HG03135 (cell line): ENCODE measurements around the gene LTB4R2.
"Not testable (repeated sequence)": the region's sequence is repeated elsewhere in the genome, so short reads cannot be mapped to it uniquely, and the experiment has no call there.

Source experiments
- ATAC-seq: cut with Tn5 transposase; IDR thresholded peaks from one replicate; pipeline ENCODE4 v1.9.1; 2021; ENCODE audit warnings: mild to moderate bottlenecking, moderate library complexity; ENCODE audit not compliant: unreplicated experiment

LTB4R2 gene

GRCh38 chr14:24315807-24316596 lies 6.1 kb downstream of the LTB4R2 start:
- ATAC-seq, result no peak

- no peak for ATAC-seq
These were observed 6.6 kb downstream of the LTB4R2 start for GRCh38 chr14:24316597-24316950.

- no peak for ATAC-seq
These were observed 7.4 kb downstream of the LTB4R2 start for GRCh38 chr14:24317141-24317928.

DNA sequence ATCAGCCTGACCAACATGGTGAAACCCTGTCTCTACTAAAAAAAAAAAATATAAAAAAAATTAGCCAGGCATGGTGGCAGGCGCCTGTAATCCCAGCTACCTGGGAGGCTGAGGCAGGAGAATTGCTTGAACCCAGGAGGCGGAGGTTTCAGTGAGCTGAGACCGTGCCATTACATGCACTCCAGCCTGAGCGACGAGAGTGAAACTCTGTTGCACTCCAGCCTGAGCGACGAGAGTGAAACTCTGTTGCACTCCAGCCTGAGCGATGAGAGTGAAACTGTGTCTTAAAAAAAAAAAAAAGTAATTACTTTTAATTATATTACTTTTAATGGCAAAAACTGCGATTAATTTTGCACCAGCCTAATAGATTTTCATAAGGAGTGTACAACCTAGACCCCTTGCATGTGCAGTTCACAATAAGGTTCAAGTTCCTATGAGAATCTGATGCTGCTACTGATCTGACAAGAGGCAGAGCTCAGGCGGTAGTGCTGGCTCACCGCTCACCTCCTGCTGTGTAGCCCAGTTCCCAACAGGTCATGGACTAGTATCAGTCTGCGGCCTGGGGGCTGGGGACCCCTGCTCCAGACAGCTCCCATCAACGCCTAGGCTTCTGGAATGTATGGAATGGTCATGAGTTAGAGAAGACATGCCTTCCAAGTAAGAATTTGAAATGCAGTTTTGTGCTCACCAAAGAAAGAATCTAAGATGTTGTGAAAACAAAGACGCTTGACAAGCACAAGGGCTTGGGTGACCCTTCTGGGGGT lies 11.5 kb downstream of the LTB4R2 start:
- ATAC-seq, result no peak

DNA sequence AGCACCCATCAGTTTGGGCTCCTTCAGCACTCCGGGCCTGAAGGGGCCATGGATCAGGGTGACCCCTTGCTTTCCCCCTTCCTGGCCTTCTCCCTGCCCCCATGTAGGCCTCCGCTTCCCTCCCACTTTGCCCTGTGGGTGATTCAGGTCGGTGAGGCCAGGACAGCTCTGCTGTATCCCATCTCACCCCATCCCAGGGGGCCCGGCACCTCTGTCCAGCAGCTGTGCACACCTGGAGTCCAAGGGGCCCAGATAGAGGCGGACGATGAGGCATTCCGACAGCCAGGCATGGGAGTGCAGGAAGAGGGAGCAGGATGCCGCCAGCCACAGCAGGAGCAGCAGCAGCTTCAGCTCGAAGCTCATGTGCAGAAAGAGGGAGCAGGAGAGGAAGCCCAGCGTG lies 12.7 kb downstream of the LTB4R2 start:
- no peak for ATAC-seq

GRCh38 chr14:24323341-24323740 lies 13.4 kb downstream of the LTB4R2 start:
- ATAC-seq, result no peak

GRCh38 chr14:24324024-24324423 lies 14.1 kb downstream of the LTB4R2 start:
- no peak for ATAC-seq

- ATAC-seq, result no peak
These were observed 15.1 kb downstream of the LTB4R2 start for GRCh38 chr14:24325041-24325530.

- no peak for ATAC-seq
These were observed 16.0 kb downstream of the LTB4R2 start for GRCh38 chr14:24325963-24326362.

GRCh38 chr14:24327303-24327702 lies 17.4 kb downstream of the LTB4R2 start:
- no peak for ATAC-seq

- ATAC-seq, result not testable (repeated sequence)
These were observed 18.0 kb downstream of the LTB4R2 start for GRCh38 chr14:24327914-24328313.

- ATAC-seq, result no peak
These were observed 19.2 kb downstream of the LTB4R2 start for GRCh38 chr14:24329073-24329663.

- no peak for ATAC-seq
These were observed 19.8 kb downstream of the LTB4R2 start for GRCh38 chr14:24329736-24330135.

DNA sequence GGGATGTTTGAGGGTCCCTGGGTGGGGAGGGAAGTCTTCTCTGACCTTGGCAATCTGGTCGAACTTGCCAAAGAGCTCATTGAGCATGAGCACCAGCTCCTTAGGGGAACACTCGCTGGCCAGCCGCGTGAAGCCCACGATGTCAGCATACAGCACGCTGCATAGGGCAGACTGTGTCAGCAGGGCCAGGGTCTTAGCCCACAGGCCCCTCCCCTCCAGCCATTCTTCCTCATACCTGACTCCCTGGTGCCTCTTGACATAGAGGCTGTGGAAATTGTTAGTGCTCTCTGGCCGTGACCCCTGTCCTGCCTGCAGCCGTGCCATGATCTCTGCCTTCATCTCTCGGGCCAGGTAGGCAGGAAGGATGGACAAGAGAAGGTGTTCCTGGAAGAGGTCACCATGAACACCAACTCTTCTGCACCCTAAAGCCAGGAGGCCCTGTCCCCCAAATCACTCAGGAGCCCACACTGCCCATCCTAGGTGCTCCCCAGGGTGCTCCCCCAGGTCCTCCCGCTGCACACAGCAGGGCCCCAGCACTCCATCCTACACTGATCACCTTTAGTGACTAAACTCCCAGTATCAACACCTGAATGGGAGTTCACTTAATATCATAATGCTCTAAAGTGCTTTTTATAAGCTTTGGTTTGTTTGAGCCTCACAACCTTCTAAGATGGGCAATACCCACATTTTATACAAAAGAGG lies 21.2 kb downstream of the LTB4R2 start:
- no peak for ATAC-seq

DNA sequence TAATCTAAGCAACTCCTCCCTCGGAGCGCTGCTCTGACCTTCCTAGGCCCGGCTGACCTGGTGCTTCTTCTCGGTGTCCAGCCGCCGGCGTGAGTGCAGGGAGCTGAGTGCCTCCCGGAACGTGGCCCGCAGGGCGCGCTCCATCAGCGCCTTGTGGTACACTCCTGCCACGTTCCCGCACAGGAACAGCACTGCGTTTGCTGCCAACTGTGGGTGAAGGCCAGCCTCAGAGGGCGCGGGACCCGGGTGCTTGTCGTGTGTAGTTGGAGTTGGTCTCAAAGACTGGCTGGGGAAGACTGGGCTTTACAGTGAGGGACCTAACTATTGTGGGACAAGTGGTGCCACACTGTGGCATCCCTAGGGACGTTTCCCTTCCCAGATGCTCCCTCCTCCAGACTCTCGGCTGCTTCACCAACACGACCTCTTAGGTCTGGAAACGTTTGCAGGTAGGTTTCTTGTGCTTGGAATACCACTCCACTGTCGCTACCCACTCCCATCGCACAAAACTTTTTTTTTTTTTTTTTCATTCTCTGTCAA lies 21.9 kb downstream of the LTB4R2 start:
- no peak for ATAC-seq

- peak; percentile 86 for ATAC-seq
These were observed 22.5 kb downstream of the LTB4R2 start for GRCh38 chr14:24332268-24332993.

GRCh38 chr14:24334431-24335291 lies 24.7 kb downstream of the LTB4R2 start, which contains the start of gene ADCY4:
TSS of gene ADCY4 (minus strand) at chr14:24335071. CDS start at chr14:24334652, 419 bp downstream.
- no peak for ATAC-seq

- ATAC-seq, result no peak
These were observed 25.7 kb downstream of the LTB4R2 start for GRCh38 chr14:24335461-24336171.
